Measurements from ENCODE around the gene SYNJ1. TPM values are rescaled to one million over a fixed set of nuclear protein-coding genes. Genes with fewer than 3 reads are reported as not detected.

The SYNJ1 gene
- total and polyA plus RNA-seq, 2 of the 4 experiments (the other 2 are of a cell fraction) = 3.6 to 4.6 TPM

DNA sequence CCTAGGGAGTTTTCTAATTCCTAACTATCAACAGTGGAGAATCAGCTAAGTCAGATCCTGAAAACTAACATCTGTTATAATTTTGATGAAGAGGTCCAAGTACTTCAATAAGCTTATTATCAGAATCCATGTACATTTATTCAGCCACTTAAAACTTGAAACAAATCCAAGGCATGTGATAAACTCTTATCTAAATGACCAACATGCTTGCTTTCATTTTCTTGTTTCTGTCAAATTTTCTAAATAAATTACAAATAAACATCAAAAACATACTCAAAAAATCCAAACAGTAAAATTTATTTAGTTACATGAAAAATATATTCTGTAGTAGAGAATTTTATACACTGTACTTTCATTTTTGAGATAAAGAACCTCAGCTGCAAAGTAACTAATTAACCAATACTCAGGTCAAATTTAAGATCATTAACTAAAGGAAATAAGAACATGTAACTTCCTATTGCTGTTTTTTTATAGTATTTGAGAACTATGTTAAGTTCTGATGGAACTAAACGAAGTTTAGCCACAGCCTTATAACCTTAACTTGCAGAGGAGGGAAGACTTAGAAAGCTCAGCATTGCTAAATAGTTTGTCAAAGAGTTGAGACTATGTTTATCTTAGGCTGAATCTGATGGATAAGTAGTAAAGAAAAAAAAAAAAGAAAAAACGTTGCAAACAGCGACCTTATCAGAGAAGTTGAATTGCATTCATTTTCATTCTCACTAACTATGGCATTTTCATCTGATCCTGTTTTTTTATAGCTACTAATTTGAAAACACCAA, 44.9 kb downstream of the SYNJ1 start:
- TF ChIP-seq, protein P1, sequence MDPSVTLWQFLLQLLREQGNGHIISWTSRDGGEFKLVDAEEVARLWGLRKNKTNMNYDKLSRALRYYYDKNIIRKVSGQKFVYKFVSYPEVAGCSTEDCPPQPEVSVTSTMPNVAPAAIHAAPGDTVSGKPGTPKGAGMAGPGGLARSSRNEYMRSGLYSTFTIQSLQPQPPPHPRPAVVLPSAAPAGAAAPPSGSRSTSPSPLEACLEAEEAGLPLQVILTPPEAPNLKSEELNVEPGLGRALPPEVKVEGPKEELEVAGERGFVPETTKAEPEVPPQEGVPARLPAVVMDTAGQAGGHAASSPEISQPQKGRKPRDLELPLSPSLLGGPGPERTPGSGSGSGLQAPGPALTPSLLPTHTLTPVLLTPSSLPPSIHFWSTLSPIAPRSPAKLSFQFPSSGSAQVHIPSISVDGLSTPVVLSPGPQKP (IDR thresholded peaks at IDR 0.05; ENCODE audit: borderline replicate concordance, low read depth, low read length) = no peak
- CTCF ChIA-PET = interaction anchor here (0.7 to 1.8 kb wide), 2 partner anchors 88 to 558 kb away, joined by 4 read pairs; partner anchors contain the start of gene PAXBP1
- no peak for DNase-seq
- in situ Hi-C loops (cut with MboI; ENCODE audit: low sequenced_read_pairs) (no loop called here), dilution Hi-C loops (cut with HindIII; ENCODE audit: low sequenced_read_pairs, unreplicated experiment) (no loop called here), intact Hi-C loops (cut with micrococcal nuclease) (no loop called here)
- no peaks in the 10 kb centered on the region for H3K4me1 ChIP-seq (ENCODE audit: control insufficient read depth, insufficient read depth, low read length)
- H3K4ac ChIP-seq (ENCODE audit: low read depth, low read length) = no peak overlapping the region
- no peak overlapping the region for H3K56ac ChIP-seq (ENCODE audit: extremely low read depth, insufficient read depth, low read length)
- H3K27me3 ChIP-seq (ENCODE audit: control insufficient read depth, insufficient read depth, low read length) = no peaks in the 10 kb centered on the region
- H4K5ac ChIP-seq (ENCODE audit: low read depth, low read length) = no peak overlapping the region
- no peak overlapping the region for H2BK120ac ChIP-seq (ENCODE audit: low read depth, low read length)
- no peak overlapping the region for H4K8ac ChIP-seq (ENCODE audit: low read depth in 2 of 2, low read length in 2 of 2)
- no peak overlapping the region for H3K4me3 ChIP-seq (ENCODE audit: insufficient read depth, low read depth, low read length)
- peaks cover 0 to 2% of the 10 kb centered on the region in 2 experiments; a peak in 1 of 4 replicates for H3K79me1 ChIP-seq (ENCODE audit: low read depth in 1 of 2, low read length in 2 of 2)
- no peak overlapping the region for H2AFZ ChIP-seq (replicated peaks; ENCODE audit: low read length, poor library complexity)
- H3K9me1 ChIP-seq (ENCODE audit: insufficient read depth, low read length) = no peaks in the 10 kb centered on the region
- no peak overlapping the region for H2BK5ac ChIP-seq (ENCODE audit: low read depth, low read length, poor library complexity, severe bottlenecking)
- H3K36me3 ChIP-seq (ENCODE audit: control insufficient read depth, insufficient read depth, low read length) = peaks cover 5% of the 10 kb centered on the region; the same call in 1 of the 2 replicates
- WGBS, 2 experiments (ENCODE audit: extremely low coverage in 2 of 2, insufficient read length in 1 of 2) = no CpG with 5 or more reads among the region's 3 CpGs
- no peak overlapping the region for H3K14ac ChIP-seq (replicated peaks; ENCODE audit: low read depth, low read length)
- H4K91ac ChIP-seq (ENCODE audit: insufficient read depth, low read depth, low read length) = no peak overlapping the region
- H3K9me3 ChIP-seq (ENCODE audit: control insufficient read depth, insufficient read depth, low read length) = no peaks in the 10 kb centered on the region
- POLR2A ChIA-PET (ENCODE audit: unreplicated experiment) = interaction anchor here (0.6 kb wide), 1 partner anchor 78 kb away, joined by 3 read pairs; no protein-coding TSS in a partner anchor
- H4K20me1 ChIP-seq (ENCODE audit: insufficient read depth, low read length) = no peaks in the 10 kb centered on the region
- H3K18ac ChIP-seq (ENCODE audit: low read depth, low read length) = no peak overlapping the region
- no peak overlapping the region for H2AK5ac ChIP-seq (ENCODE audit: low read depth, low read length)
- H2BK20ac ChIP-seq (ENCODE audit: low read depth, low read length) = no peak overlapping the region
- peak overlapping the region; percentile 40; the same call in 1 of the 2 replicates for H3K4me2 ChIP-seq (ENCODE audit: low read depth, low read length)
- no peak for ATAC-seq (ENCODE audit: low read depth)
- H3K27ac ChIP-seq (ENCODE audit: insufficient read depth, low read length) = no peak overlapping the region
- H3K9ac ChIP-seq (ENCODE audit: low read depth, low read length) = no peak overlapping the region
- no peak overlapping the region for H3K23ac ChIP-seq (ENCODE audit: low read depth, low read length)
- H2BK15ac ChIP-seq (ENCODE audit: low read depth, low read length) = no peak overlapping the region
- no TSS peak for BruUV-seq (replicated peaks)
- no peak overlapping the region for H2AK9ac ChIP-seq (replicated peaks; ENCODE audit: low read depth, low read length, poor library complexity)
